B cell (primary cell): ENCODE data around the gene MRM1. TPM values are rescaled to one million over a fixed set of nuclear protein-coding genes. Genes with fewer than 3 reads are reported as not detected.

Experiments used
- ATAC-seq: fragments of 200-7000 bp; cut with Tn5 transposase; one replicate; pipeline ENCODE4 v1.10.0; 2021; ENCODE audit warnings: low read depth, mild to moderate bottlenecking, moderate number of reproducible peaks, moderate library complexity
- CTCF ChIA-PET: fragments of 350-600 bp; sonication (Branson Sonifier 250); formaldehyde crosslinking; loops from one replicate; lab custom pipeline; 2021; ENCODE audit warnings: antibody characterized with exemption, inconsistent platforms; lab: Charles Lee
- POLR2A ChIA-PET: fragments of 350-600 bp; sonication (Branson Sonifier 250); formaldehyde crosslinking; loops from one replicate; lab custom pipeline; 2021; ENCODE audit warnings: antibody characterized with exemption; lab: Charles Lee
- DNase-seq: peaks from one replicate; pipeline ENCODE4 v3.0.0; 2013
- H2AFZ ChIP-seq: 2 replicates; pipeline ENCODE4 v1.6.1; 2012; ENCODE audit warnings: mild to moderate bottlenecking, low read depth, low read length; ENCODE audit not compliant: insufficient read depth, poor library complexity, severe bottlenecking
- H3K27ac ChIP-seq, 2 donors: 1 replicate in 1 of 2; 2 replicates in 1 of 2; pipeline ENCODE4 v1.5.1; 2012 to 2013; ENCODE audit warnings: low read length in 2 of 2, mild to moderate bottlenecking in 2 of 2, moderate library complexity in 1 of 2
- H3K27me3 ChIP-seq, 4 experiments: fragments of 200-600 bp in 1 of 4; sonication (generic) in 1 of 4; replicated peaks in 1 of 4; 1 replicate in 2 of 4; 2 replicates in 2 of 4; pipeline versions ENCODE4 v1.6.1 to v1.7.0; 2013 to 2016; ENCODE audit warnings: low read length in 3 of 4, mild to moderate bottlenecking in 2 of 4, mixed read lengths in 1 of 4, moderate library complexity in 1 of 4; ENCODE audit not compliant: insufficient read depth in 4 of 4, control insufficient read depth in 3 of 4; ENCODE audit errors: control extremely low read depth in 1 of 4
- H3K36me3 ChIP-seq, 2 experiments: replicated peaks in 1 of 2; 1 replicate in 1 of 2; 2 replicates in 1 of 2; pipeline versions ENCODE4 v1.6.1 to v1.7.1; 2013; ENCODE audit warnings: low read length in 1 of 2; ENCODE audit not compliant: insufficient read depth in 2 of 2, control insufficient read depth in 1 of 2; ENCODE audit errors: control extremely low read depth in 1 of 2, extremely low read depth in 1 of 2
- H3K4me1 ChIP-seq, 2 donors: fragments of 200-600 bp in 1 of 2; sonication (generic) in 1 of 2; 1 replicate in 1 of 2; 2 replicates in 1 of 2; pipeline versions ENCODE4 v1.5.1 to v1.6.1; 2013 to 2017; ENCODE audit warnings: low read length in 2 of 2; ENCODE audit not compliant: control insufficient read depth in 2 of 2, insufficient read depth in 2 of 2
- H3K4me2 ChIP-seq: replicated peaks from 2 replicates; pipeline ENCODE3; 2012; ENCODE audit warnings: mild to moderate bottlenecking, low read depth, low read length; ENCODE audit not compliant: poor library complexity, severe bottlenecking
- H3K4me3 ChIP-seq, 5 experiments: fragments of 200-600 bp in 1 of 5; sonication (generic) in 1 of 5; 1 replicate in 3 of 5; 2 replicates in 2 of 5; pipeline versions ENCODE4 v1.5.1 to v1.7.0; 2011 to 2016; ENCODE audit warnings: low read length in 4 of 5, mild to moderate bottlenecking in 4 of 5, low read depth in 2 of 5, control low read depth in 1 of 5, moderate library complexity in 1 of 5; ENCODE audit not compliant: insufficient read depth in 1 of 5; ENCODE audit errors: control extremely low read depth in 1 of 5, extremely low read depth in 1 of 5
- H3K79me2 ChIP-seq: fragments of 200-600 bp; sonication (generic); one replicate; pipeline ENCODE4 v1.6.0; 2016; ENCODE audit warnings: low read length; ENCODE audit not compliant: control insufficient read depth, insufficient read depth
- H3K9ac ChIP-seq: fragments of 200-600 bp; sonication (generic); 2 replicates; pipeline ENCODE4 v1.6.1; 2017; ENCODE audit warnings: mild to moderate bottlenecking, low read length, moderate library complexity
- H3K9me3 ChIP-seq, 3 donors: one replicate each; pipeline versions ENCODE4 v1.6.1 to v1.7.1; 2013; ENCODE audit warnings: low read length in 2 of 3; ENCODE audit not compliant: control insufficient read depth in 2 of 3, insufficient read depth in 1 of 3; ENCODE audit errors: control extremely low read depth in 1 of 3
- H4K20me1 ChIP-seq: 2 replicates; pipeline ENCODE4 v1.6.0; 2012; ENCODE audit warnings: mild to moderate bottlenecking, low read length; ENCODE audit not compliant: insufficient read depth, control insufficient read depth, poor library complexity, severe bottlenecking
- H3K27ac Mint-ChIP-seq: one replicate; pipeline ENCODE4 v1.8.0; 2021; ENCODE audit warnings: mixed read lengths
- H3K27me3 Mint-ChIP-seq: one replicate; pipeline ENCODE4 v1.8.0; 2021; ENCODE audit warnings: mixed read lengths
- H3K4me1 Mint-ChIP-seq: one replicate; pipeline ENCODE4 v1.8.0; 2021; ENCODE audit warnings: mixed read lengths
- H3K4me3 Mint-ChIP-seq: one replicate; pipeline ENCODE4 v1.8.0; 2021; ENCODE audit warnings: mixed read lengths
- H3K9me3 Mint-ChIP-seq: one replicate; pipeline ENCODE4 v1.8.0; 2022; ENCODE audit warnings: mixed read lengths; ENCODE audit not compliant: insufficient read depth
- EZH2 ChIP-seq: IDR thresholded peaks from 2 replicates; pipeline ENCODE4 v1.6.1; 2012; ENCODE audit warnings: borderline replicate concordance, low read depth, mild to moderate bottlenecking, moderate library complexity, low read length; ENCODE audit not compliant: insufficient read depth, poor library complexity, severe bottlenecking
- WGBS: methylation state at CpG from one replicate; pipeline ENCODE4 v1.1.5; 2013; ENCODE audit warnings: missing lambda C conversion rate; ENCODE audit not compliant: insufficient coverage; 5-methylcytosine and 5-hydroxymethylcytosine counted together
- intact Hi-C: fragments of 100-400 bp; cut with micrococcal nuclease; formaldehyde crosslinking; loops from one replicate; pipeline ENCODE4 v1.10.0; 2022
- polyA plus RNA-seq: library from polyadenylated mRNA; depleted of rRNA; stranded (reverse); fragments of >200 nt; gene quantifications from 2 replicates; pipeline ENCODE4 v1.2.3, GENCODE V29; 2012
- total RNA-seq, 2 donors: library from RNA; stranded (reverse); fragments of 120-200 nt in 1 of 2; gene quantifications; 1 replicate in 1 of 2; 2 replicates in 1 of 2; pipeline versions ENCODE4 v1.2.3 to v1.2.4, GENCODE V29; 2013 to 2022
- TF ChIP-seq, protein P1 (sequence below): fragments of 200-600 bp; IDR thresholded peaks from one replicate; pipeline ENCODE4 v1.8.0; 2022; ENCODE audit warnings: antibody characterized with exemption, mild to moderate bottlenecking

The MRM1 gene
- total and polyA plus RNA-seq, 2 donors (not counting 1 experiment from before 2014, with no cell fraction given) = 9.1 to 14.4 TPM

DNA sequence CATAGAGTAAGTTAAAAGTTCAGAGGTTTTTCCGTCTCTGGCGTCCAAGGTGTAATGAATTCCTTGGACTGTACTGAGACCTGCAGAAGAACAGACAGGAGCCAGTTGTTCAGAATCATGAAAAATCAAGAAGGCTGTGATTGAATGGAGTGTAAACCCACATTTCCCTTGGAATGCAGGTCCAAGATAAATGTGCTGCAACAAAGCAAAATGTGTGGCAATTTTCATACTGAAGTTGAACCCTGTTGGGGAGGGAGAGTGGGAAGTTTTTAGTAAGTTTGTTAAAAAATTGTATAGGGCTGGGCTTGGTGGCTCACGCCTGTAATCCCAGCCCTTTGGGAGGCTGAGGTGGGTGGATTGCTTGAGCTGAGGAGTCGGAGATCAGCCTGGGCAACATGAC lies 35.3 kb upstream of the MRM1 start:
- Histone ChIP-seq H3K27ac (no peak overlapping the region), H3K9ac (no peak overlapping the region), H3K27me3 (no peaks in the 10 kb centered on the region), H3K4me1 (no peaks in the 10 kb centered on the region), H3K9me3 (no peaks in the 10 kb centered on the region), H3K79me2 (peaks cover 83% of the 10 kb centered on the region), H4K20me1 (peaks cover 58% of the 10 kb centered on the region), H3K4me3 (no peak overlapping the region), H3K4me2 (no peak overlapping the region), H2AFZ (no peak overlapping the region), H3K36me3 (peaks cover 14 to 54% of the 10 kb centered on the region in 2 experiments)
- Mint-ChIP-seq H3K4me3 (no peak overlapping the region), H3K27ac (no peak overlapping the region), H3K9me3 (no peaks in the 10 kb centered on the region), H3K4me1 (peaks cover 6% of the 10 kb centered on the region), H3K27me3 (no peaks in the 10 kb centered on the region)
- intact Hi-C loops = no loop called here
- ChIA-PET CTCF (no interaction called here), POLR2A (no interaction called here)
- no peak for ATAC-seq
- TF ChIP-seq EZH2 = no peak
- TF ChIP-seq, protein P1, sequence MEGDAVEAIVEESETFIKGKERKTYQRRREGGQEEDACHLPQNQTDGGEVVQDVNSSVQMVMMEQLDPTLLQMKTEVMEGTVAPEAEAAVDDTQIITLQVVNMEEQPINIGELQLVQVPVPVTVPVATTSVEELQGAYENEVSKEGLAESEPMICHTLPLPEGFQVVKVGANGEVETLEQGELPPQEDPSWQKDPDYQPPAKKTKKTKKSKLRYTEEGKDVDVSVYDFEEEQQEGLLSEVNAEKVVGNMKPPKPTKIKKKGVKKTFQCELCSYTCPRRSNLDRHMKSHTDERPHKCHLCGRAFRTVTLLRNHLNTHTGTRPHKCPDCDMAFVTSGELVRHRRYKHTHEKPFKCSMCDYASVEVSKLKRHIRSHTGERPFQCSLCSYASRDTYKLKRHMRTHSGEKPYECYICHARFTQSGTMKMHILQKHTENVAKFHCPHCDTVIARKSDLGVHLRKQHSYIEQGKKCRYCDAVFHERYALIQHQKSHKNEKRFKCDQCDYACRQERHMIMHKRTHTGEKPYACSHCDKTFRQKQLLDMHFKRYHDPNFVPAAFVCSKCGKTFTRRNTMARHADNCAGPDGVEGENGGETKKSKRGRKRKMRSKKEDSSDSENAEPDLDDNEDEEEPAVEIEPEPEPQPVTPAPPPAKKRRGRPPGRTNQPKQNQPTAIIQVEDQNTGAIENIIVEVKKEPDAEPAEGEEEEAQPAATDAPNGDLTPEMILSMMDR = no peak
- WGBS = 94% methylated on average over 2 of the region's 4 CpGs
- DNase-seq = no peak

- peaks cover 2 to 59% of the 10 kb centered on the region in 2 experiments for H3K36me3 ChIP-seq
- ChIA-PET CTCF (no interaction called here), POLR2A (no interaction called here)
- no peaks in the 10 kb centered on the region for H3K4me1 ChIP-seq
- H3K4me3 ChIP-seq = no peak overlapping the region
- H3K4me3 Mint-ChIP-seq = no peak overlapping the region
- H2AFZ ChIP-seq = no peak overlapping the region
- no peak overlapping the region for H3K27ac Mint-ChIP-seq
- peaks cover 61% of the 10 kb centered on the region for H3K79me2 ChIP-seq
- H3K27me3 ChIP-seq = no peaks in the 10 kb centered on the region
- intact Hi-C loops = no loop called here
- no peaks in the 10 kb centered on the region for H3K4me1 Mint-ChIP-seq
- ATAC-seq (no peak), DNase-seq (no peak)
- no peaks in the 10 kb centered on the region for H3K9me3 Mint-ChIP-seq
- TF ChIP-seq EZH2 = no peak
- TF ChIP-seq, protein P1 = no peak
- H4K20me1 ChIP-seq = peaks cover 65% of the 10 kb centered on the region
- no peaks in the 10 kb centered on the region for H3K9me3 ChIP-seq
- H3K4me2 ChIP-seq = no peak overlapping the region
- H3K27me3 Mint-ChIP-seq = no peaks in the 10 kb centered on the region
- H3K27ac ChIP-seq = no peak overlapping the region
- WGBS = 98% methylated on average over 8 of the region's 12 CpGs
- no peak overlapping the region for H3K9ac ChIP-seq
Measured at GRCh38 chr17:36575028-36575427, 26.4 kb upstream of the MRM1 start.
